HG03439 (cell line): ENCODE measurements around the gene YPEL3.

ENCODE experiments used
- ATAC-seq: cut with Tn5 transposase; IDR thresholded peaks from one replicate; pipeline ENCODE4 v1.9.1; 2021; ENCODE audit warnings: mild to moderate bottlenecking, moderate library complexity; ENCODE audit not compliant: unreplicated experiment

The YPEL3 gene

GRCh38 chr16:30075503-30076275, 20.3 kb downstream of the YPEL3 start, which contains the start of gene PPP4C:
TSS of gene PPP4C (plus strand) at chr16:30075994. CDS start at chr16:30076378, 384 bp downstream.
- peak; percentile 63 for ATAC-seq

GRCh38 chr16:30070490-30070889, 25.5 kb downstream of the YPEL3 start:
- no peak for ATAC-seq

- no peak for ATAC-seq
These were observed 26.2 kb downstream of the YPEL3 start for GRCh38 chr16:30069611-30070462.

- no peak for ATAC-seq
These were observed 27.0 kb downstream of the YPEL3 start for GRCh38 chr16:30068750-30069610.

- no peak for ATAC-seq
These were observed 27.7 kb downstream of the YPEL3 start for GRCh38 chr16:30068333-30068732.

- no peak for ATAC-seq
These were observed 28.5 kb downstream of the YPEL3 start for GRCh38 chr16:30067584-30067916.

- ATAC-seq: no peak
These were observed 29.0 kb downstream of the YPEL3 start for GRCh38 chr16:30066761-30067583.

GRCh38 chr16:30065943-30066760, 29.9 kb downstream of the YPEL3 start:
- ATAC-seq: no peak

GRCh38 chr16:30065102-30065942, 30.7 kb downstream of the YPEL3 start, which contains the start of gene ALDOA:
TSS of gene ALDOA (plus strand) at chr16:30065760. CDS start at chr16:30066898, 1,138 bp downstream.
- ATAC-seq: peak; percentile 72

GRCh38 chr16:30064729-30065101, 31.3 kb downstream of the YPEL3 start:
- no peak for ATAC-seq

GRCh38 chr16:30063893-30064728, 31.9 kb downstream of the YPEL3 start:
- ATAC-seq: peak; percentile 35

- ATAC-seq: no peak
These were observed 32.6 kb downstream of the YPEL3 start for GRCh38 chr16:30063278-30063892.

GRCh38 chr16:30060836-30061554, 35.0 kb downstream of the YPEL3 start:
- no peak for ATAC-seq

GRCh38 chr16:30060346-30060745, 35.7 kb downstream of the YPEL3 start:
- ATAC-seq: no peak

GRCh38 chr16:30054959-30055553, 41.0 kb downstream of the YPEL3 start:
- no peak for ATAC-seq

GRCh38 chr16:30054451-30054850, 41.6 kb downstream of the YPEL3 start:
- no peak for ATAC-seq
